GM19467 (cell line): ENCODE measurements around the gene TTC1.

ENCODE experiments used
- ATAC-seq: cut with Tn5 transposase; IDR thresholded peaks from one replicate; pipeline ENCODE4 v1.9.1; 2021; ENCODE audit warnings: mild to moderate bottlenecking, moderate library complexity; ENCODE audit not compliant: unreplicated experiment

TTC1 gene

DNA sequence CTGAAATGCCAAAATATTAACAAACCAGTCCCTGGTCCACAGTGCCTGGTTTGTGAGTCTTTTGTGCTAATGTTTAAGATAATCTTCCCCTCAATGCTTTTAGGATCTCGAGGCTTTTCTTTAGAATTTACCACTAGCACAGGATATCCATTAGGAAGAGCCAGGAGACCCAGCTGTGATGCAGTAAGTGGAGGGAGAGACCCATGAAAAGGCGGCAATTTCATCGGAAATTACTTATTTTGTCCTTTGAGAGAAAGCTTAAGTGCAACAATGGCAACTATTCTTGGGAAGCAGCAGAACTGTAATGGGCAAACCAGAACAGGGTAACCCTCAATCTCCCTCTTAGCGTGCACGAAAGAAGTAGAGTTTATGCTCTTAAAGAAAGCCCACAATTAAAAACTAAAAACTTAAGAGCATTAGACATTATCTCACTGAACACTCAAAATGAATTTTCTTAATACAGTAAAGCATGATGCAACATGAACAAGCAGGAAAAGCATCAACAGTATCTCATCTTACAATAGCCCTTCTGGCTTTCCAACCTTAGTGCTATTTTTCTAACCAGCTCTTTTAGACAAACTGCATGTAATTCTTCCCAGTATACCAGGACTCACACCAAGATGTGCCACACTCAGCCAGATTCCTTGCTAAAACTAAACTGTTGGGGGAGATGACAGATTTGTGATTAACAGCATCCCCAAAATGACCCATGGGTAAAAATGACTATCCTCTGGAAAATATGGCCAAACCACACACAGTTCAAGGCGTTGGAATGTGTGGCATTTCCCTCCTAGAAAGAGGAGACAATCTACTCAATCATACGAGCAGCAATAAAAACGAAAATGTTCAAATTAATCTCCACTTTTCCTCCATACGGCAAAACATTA, 73.9 kb downstream of the TTC1 start:
- no peak for ATAC-seq

DNA sequence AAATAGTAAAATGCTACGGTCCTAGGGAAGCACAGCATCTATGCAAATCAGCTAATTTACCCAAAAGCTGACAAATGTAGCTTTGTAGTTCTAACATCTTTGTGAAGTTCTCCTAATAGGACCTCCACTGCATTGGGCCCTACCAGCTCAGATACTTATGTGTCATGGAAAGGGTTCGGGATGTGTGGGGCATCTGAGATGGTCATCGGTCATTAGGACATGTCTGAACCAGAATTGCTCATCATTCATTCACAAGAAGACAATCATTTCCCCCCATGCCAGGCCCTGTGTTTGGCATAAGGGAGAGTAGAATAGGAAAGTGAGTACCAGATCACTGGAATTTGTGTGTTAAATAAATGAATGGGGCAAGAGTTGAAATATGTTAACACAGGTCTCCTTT, 74.6 kb downstream of the TTC1 start:
- no peak for ATAC-seq

GRCh38 chr5:160084144-160084543, 75.2 kb downstream of the TTC1 start:
- ATAC-seq: no peak

GRCh38 chr5:160087199-160087598, 78.3 kb downstream of the TTC1 start:
- no peak for ATAC-seq

- ATAC-seq: no peak
Observed at GRCh38 chr5:160088805-160089204, 79.9 kb downstream of the TTC1 start.

GRCh38 chr5:160089531-160089930, 80.6 kb downstream of the TTC1 start:
- ATAC-seq: no peak

DNA sequence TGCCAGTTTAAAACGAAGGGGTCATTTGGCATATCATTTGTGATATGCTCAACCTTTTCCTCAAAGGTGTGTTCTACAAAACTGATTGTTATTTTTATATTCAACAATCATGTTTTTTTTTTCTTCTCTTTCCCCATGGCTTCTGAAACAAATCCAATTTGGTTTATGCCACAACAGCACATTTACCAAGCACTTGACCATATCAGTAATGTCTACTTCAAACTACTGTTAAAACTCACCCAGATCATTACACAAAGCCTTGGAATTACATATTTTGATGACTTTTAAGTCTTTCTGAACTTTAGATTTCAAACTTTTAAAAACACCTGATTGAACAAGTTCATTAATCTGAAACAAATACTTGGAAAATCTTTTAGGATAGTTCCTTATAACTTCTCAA, 81.1 kb downstream of the TTC1 start:
- no peak for ATAC-seq

DNA sequence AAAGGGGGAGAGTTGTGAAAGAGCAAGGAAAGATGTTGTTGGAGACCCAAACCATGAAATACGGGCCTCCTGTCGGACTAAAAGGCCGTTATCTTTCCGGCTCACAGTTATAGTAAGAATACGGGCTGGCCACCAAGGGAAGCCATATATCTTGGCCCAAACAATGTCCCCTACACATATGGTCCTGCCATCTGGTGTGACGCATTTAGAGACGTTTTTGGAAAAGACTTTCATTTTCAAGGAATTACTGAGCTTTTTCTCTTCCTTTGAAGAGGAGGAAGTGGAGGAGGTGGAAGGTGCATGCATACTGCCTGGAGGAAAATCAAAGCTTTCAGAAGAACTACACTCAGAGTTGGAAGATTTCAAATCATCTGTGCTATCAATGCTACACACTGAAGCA, 83.6 kb downstream of the TTC1 start:
- no peak for ATAC-seq

- peak; percentile 44 for ATAC-seq
Observed at GRCh38 chr5:160092960-160093707, 84.2 kb downstream of the TTC1 start.

GRCh38 chr5:160096178-160096577, 87.2 kb downstream of the TTC1 start:
- ATAC-seq: no peak

- no peak for ATAC-seq
Observed at GRCh38 chr5:160097991-160098390, 89.1 kb downstream of the TTC1 start.

DNA sequence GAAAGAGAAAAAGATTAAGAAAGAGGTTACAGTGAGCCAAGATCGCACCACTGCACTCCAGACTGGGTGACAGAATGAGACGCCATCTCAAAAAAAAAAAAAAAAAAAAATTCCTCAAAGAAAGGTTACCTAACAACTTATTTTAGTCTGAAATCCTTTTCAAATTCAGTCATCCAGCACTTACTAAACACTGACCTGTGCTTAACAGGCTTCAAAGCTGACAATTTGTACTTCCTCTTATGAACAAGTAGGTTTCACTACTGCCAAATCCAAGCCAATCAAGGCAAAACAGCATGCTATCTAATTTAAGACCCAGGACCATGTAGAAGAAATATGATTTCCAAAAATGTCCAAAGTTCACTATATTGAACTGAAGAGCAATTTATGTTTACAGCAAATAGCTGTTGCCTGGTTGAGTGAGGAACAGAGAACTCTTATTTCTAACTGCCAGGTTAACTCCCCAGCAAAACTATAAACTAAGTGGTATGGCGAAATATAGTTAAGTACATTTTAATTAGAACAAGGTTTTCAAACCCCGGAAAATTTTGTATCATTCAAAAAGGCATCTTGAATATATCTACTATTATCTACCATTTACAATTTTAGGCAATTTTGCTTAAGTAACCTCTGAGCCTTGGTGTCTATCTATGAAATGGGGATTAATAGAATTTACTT, 96.9 kb downstream of the TTC1 start:
- peak; percentile 75 for ATAC-seq

GRCh38 chr5:160108124-160108523, 99.2 kb downstream of the TTC1 start:
- no peak for ATAC-seq
